Activated CD8-positive, alpha-beta memory T cell treated with anti-CD3 and anti-CD28 coated beads, Interleukin-2, amount 50 U/mL, for 48 hours (primary cell): ENCODE data around the gene LDB2.

Experiments
- DNase-seq: peaks from one replicate; pipeline ENCODE4 v3.0.0-alpha.2; 2020

Gene LDB2

DNA sequence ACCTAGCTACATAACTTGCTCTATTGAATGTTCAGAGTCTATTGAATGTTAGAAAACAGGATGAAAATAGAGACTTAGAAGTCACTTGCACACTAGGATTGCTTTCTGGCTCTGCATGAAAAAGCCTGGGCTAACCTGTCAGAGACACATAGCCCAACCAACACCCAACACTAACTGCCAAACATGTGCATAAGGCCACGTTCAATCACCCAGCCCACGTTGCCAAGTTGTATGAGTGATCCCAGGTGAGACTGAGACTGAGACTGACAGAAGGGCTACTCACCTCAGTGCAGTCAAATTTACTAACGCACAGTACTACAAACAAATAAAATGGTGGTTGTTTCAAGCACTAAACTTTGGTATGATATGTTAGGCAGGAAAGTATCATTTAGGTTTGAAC is 61.0 kb downstream of the LDB2 start:
- DNase-seq: no peak

DNA sequence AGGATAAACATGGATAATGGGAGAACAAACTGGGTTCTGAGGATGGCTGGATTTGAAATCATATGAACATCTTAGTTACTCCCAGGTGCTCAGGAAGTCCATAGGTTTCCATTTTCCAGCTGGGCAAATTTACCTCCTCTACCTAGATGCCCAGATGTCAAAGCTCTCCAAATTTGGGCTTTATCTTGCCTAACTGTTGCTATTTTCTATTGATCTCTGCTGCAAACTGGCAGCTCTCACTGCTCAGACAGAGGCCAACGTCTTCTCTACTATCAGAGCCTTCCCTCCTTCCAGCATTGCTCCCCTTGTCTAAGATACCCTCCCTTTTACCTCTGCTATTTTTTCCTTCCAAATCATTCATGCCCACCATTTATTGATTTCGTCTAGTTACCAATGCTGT is 62.1 kb downstream of the LDB2 start:
- DNase-seq: no peak

DNA sequence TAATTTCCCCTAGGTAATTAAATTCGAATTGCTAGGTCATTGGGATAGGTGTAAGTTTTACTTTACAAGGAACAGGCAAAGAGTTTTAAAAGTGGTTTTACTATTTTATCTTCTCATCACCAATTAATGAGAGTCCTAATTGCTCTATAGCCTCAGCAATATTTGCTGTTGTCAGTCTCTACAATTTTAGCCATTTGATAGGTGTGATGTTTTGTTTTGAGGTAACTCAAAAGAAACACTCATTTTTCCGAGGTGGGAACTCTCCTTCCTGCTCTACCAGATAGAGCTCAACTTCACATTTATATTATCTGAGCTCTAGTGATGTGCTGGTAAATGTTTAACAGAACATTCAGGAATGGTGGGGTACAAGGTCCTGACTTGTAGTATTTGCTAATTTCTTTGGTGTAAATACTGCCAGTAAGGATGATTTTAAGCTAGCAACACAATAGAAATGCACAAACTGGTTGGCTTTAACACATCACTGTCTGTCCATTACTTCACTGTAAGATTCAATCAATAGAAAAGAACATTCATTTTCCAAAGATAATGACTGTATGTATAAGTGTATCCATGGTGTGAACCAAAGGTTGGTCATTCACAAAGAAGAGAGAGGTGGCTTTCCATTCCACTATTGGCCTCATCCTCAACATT is 62.7 kb downstream of the LDB2 start:
- no peak for DNase-seq

DNA sequence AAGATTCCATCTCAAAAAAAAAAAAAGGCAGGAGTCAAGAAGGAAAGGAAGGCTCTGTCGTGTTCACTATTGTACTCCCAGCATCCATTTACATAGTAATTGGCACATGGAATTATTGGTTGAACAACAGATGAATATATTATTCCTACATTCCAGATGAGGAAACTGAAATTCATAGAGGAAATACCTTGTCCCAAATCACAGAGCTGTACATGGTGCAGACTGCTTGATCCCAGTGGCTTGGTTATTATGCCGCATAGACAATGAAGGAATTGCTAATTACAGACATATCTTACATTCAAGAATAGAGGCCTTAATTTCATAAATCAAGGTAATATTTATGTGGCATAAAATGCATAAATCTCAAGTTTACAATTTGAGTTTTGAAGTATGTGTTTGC is 63.6 kb downstream of the LDB2 start:
- DNase-seq: no peak

DNA sequence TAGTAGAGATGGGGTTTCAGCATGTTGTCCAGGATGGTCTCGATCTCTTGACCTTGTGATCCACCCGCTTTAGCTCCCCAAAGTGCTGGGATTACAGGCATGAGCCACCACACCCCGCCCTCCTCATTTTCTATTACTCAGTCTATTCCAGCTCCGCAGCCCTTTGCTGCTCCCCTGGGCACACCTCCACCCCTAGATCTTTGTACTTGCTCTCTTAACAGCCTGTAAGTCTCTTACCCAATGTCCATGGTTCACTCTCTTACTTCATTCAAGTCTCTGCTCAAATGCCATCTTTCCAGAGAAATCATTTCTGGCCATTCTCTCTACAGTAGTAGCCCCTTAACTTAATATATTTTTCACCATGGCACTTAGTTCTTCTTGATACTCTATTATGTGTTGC is 64.7 kb downstream of the LDB2 start:
- DNase-seq: no peak

DNA sequence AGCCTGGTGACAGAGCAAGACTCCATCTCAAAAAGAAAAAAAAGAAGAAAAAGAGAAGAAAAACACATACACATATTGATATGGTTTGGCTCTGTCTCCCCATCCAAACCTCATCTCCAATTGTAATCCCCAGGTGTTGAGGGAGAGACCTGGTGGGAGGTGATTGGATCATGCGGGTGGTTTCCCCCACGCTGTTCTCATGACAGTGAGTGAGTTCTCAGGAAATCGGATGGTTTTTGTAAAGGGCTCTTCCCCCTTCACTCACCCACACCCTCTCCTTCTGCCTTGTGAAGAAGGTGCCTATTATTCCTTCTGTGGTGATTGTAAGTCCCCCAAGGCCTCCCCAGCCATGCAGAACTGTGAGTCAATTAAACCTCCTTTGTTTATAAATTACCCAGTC is 68.4 kb downstream of the LDB2 start:
- no peak for DNase-seq

DNA sequence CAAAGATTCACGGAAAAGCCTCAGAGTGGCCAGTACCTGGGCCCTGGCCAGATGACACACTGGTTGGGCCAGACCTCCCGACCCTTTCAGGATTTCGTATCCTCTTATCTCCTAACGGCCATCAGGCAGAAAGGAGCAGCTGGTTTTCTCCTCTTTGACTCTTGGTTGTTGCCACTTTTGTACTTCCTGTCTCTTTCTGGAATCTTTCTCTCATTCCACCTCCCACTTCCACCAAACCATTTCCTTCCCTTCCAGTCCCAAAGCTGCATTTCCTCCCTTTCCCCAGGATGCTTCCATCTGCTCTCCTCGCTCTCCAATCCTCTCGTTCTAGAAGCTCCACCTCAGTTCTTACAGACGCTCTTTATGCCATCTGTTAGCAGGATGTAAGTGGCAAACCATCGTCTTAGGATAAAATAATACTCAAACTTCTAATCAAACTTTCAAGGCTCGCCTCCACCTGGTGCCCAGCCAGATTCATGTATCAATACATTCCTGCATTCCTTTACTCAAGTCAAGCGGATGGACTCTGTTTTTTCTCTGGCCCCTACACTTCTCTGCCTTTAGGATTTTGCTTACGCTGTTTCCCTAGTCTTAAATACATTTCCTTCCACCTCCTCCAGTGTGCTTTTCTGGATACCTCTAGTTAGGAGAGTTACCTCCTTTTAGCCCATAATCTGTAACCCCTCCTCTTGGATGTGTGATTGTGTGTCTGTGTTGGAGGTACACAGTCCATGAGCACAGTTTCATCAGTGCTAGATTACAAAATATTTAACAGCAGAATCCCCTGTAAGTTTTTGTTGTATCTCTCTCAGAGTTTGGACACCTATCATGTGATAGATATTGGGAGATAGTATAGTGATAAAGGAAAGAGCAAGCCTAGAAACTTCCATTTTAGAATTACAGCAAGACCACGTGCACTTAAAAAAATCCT is 70.4 kb downstream of the LDB2 start:
- no peak for DNase-seq

DNA sequence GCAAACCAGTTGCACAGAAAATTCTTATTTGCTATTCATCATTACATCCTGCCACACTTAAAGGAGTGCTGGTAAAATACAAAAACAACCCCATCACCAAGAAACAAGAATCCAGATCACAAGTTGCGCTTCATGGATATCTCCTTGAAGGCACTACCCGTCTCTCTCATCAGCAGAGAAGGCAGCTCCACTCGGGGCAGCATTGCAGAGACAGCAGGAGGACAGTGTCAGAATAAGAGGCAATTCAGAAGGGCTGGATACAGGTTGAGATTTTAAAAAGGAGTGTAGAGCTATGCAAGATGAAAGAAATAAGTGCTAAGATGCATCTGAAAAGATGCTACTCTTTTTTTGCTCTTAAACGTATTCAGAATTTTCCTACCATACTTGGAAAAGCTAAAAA is 71.4 kb downstream of the LDB2 start:
- DNase-seq: no peak

DNA sequence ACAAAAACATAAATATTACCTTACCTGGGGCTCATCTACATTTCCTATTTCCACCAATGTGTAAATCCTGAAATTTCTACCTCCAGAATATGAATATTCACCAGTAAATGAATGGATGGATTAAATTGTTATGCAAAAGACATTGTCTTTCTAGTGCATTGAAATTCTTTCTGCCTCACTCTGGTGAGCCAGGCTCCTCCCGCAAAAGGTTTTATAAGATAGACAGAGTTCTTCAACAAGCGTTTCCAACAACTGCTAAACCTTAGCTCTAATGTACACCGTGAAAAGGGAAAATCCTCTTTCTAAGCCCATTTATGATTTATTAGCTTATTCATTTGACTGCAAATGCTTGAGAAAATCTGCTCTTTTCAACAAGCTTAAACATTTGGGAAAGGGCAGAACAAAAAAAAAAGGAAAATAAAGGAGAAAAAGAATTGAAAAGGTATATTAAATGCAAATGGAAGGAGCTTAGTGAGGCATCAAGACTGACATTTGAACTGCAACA is 72.0 kb downstream of the LDB2 start:
- DNase-seq: no peak

DNA sequence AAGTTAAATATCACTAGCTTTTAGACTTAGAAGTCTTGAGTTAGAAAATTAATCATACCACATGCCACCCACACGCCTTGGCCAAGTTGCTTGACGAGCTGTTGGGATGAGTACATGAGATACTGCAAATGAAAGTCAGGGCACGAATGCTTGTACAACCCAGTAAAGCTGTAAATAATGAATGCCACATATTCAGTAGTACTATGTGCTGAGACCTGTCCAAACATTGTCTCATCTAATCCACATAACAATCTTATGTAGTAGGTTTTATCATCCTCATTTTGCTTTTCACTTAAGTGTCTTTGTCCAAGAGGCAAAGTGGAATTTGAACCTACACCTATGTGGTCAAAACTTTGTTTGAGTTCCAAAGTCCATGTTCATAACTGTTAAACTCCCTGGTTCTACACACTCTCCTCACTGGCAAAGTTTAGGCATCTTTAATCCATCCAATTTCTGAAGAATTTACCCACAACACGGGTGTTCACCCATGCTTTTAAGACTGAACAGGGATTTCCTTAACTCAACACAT is 74.1 kb downstream of the LDB2 start:
- no peak for DNase-seq

DNA sequence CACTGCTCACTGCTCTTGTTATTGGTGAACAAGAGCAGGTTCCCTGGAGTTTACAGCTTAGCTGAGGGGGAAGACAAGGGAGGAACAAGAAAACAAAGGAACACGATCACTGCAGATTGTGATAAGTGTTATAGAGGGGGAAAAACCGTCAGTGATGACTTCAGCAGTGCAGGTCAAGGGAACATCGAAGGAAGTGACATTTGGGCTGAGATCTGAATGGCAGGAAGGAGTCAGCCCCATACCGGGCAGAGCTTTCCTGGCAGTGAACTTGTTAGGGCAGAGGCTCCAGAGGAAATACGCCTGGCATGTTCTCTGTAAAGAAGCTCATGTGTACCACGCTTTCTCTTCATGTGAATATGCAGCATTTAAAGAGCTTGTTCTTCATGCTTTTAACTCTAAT is 78.1 kb downstream of the LDB2 start:
- no peak for DNase-seq

DNA sequence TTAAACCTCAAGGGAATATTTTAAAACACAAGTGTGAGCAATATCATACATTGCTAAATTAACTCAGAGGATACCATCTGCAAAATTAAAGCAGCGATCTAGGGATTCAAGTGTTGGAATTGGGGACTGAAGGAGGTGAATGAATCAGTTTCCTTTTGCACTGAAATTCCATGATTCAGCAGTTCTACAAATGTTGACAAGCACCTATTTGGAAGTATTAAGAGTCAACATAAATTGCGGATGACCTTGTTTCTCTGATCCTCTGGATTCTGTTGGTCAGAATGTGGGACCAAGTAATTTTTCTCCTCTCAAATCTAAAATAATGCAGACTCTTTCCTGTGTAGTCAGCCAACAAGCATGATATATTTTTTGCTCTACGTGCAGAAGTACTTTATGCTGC is 78.8 kb downstream of the LDB2 start:
- no peak for DNase-seq

DNA sequence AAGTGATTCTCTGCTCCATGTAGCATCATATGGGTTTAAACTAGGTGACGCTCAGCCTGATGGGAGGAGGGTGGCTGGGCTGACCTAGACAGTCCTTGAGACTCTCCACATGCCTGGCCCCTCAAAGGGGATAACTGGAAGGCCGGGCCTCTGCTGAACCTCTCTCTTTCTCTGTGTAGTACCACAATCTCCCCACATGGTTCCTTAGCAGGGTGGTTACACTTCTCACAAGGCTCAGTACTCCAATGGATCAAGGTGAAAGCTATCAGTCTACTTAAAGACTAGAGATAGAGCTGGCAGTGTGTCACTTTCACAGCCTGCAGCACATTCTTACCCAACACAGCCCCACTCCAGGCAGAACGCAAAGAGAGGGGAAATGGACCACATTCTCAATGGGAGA is 80.4 kb downstream of the LDB2 start:
- no peak for DNase-seq

DNA sequence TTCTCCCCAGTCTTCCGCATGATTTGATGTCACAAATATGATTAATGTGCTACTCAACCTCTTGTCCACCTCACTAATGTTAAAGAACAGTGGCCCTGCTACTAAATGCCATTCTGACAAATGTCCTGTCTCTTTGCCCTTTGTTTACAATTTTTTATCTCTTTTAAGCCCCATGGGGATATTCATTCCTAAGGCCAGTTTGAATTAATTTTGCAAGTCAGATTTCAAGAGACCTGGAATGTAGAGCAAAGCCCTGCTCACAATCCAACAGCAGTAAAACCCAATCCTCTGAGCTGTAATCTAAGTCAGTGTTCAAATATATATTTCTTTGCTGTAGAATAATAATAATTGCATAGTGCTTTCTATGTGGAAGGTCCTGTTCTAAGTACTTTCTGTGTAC is 81.2 kb downstream of the LDB2 start:
- DNase-seq: no peak

DNA sequence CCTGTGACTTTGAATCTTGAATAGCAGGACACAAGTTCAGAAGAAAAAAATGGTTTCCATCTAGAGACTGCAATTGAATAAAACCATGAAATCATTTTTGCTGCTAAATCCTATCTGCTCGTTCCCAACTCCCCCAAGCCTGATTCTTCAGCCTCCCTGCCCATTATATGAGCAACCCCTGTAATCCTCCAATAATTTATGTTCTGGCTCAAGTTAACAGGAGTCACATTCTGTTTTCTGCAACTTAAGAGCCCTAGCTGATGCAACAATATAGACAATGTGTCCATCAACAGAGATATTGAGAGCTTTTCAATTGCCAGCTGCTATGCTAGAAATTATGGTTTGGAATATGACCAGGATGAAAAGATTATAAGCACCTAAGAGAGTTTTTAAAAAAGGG is 84.1 kb downstream of the LDB2 start:
- no peak for DNase-seq

DNA sequence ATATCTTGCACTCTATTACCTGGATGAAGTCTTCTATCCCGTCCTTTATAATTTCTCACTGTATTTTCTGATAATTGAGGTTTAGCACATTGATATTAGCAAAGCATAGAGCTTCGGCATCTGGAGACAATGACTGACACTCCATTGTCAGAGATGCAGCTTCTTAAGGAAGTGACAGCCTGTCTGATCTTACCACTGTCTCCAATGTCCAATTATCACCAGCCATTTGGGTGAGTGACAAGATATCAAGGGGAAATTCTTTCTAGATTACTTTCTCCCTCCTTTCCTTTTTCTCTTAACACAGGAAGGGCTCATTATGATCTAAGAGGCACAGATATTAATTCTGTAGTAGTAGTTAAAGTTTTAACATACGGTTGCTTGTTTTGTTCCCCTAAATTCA is 86.4 kb downstream of the LDB2 start:
- DNase-seq: no peak

DNA sequence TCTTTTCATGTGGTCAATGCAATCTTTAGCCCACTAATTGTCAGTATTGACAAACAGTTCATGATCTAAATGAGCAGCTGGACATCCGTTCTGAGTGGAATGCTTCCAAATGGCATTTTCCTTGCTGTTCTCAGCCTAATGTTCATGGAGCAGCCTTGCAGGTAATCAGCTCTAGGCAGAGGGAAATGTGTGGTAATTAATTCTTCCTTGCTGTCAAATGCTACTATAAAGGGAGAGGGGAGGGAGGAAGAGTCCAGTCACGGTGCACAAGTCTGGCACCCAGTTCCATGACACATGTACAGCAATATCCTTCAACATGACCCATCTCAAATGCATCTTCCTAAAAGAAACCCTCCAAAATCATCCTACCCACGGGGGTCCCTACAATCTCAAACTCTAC is 88.5 kb downstream of the LDB2 start:
- no peak for DNase-seq

DNA sequence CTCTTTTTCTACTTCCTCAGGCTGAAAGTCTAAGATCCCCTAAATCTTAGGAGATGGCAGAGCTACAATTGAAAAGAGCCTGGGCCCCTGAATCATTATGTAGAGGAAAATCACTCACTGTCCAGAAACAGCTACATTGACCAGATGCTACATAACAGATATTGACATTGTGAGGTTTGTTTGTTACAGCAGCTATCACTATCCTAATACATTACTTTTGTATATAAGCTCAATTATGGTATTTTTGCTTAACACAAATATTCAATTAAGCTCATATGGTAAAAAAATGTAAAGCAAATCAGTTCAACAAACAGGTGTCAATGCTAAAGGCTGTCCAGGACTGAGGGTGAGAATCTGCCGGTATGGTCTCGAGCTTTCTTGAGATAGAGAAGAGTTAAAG is 89.4 kb downstream of the LDB2 start:
- no peak for DNase-seq

DNA sequence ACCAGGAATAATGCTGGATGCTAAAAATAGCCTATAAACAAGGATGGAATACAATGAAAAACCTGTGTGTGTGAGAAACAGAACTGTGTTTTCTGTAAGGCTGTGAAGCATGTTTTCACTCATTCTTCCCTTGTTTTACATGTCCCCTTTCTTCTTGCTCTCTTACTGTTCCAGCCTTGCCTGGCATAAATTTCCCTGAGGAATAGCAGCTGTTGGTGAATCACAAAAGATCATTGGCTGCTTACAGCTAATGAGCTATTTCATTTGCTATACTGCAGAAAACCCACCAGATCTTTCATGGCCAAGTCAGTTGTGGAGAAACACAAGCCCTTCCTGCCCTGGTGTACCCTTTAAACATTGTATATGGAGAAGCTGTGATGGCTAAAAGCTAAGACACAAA is 91.1 kb downstream of the LDB2 start:
- no peak for DNase-seq

DNA sequence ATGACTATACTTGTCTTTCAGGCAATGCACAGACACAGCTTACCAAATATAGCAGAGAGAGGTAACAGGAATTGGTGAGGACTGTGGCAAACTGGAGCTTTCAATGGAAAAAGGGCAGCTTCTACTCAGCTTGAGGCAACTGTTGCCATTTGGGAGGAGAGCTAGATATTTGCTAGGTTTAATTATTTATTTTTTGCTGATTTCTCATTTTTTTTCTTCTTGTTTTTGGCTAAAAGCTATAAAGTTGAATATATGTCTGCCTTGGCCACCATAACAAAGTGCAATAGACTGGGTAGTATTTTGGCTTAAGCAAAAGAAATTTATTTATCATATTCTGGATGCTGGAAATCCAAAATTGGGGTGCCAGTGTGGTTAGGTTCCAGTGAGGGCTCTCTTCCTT is 93.9 kb downstream of the LDB2 start:
- DNase-seq: no peak

DNA sequence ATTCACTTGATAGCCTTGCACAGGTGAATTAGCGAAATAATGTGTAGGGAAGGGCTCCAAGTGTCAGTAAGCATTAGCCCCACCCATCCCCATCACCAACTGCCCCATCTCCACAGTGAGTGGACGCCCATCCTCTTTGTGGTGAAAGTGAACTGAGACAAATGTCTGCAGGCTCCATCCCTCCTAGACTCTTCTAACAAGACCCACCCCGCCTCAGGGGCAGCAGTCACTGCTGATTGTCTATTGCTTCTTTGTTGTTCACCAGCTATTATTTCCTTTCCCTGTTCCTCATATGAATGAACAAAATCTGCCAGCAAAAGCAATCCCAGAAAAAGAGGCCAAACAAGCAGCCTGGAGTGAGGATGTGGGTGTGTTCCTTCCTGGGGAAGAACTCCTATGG is 96.4 kb downstream of the LDB2 start:
- no peak for DNase-seq

DNA sequence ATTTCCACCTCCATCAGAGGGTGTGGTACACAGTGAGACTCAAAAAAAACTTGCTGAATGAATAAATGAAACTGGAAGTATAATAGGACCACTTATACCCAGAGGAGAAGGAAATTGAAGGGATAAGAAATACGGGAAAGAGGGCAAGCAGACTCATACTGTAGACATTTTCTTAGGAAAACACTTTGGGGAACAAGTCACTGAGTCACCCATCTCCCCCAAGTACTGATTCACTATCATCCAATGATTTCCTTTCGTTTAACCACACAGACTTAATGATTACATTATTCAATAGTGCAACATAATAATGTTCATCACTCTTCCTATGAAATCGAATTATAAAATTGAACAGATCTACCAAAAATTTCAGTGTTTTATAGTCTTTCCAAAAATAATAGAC is 97.1 kb downstream of the LDB2 start:
- no peak for DNase-seq

DNA sequence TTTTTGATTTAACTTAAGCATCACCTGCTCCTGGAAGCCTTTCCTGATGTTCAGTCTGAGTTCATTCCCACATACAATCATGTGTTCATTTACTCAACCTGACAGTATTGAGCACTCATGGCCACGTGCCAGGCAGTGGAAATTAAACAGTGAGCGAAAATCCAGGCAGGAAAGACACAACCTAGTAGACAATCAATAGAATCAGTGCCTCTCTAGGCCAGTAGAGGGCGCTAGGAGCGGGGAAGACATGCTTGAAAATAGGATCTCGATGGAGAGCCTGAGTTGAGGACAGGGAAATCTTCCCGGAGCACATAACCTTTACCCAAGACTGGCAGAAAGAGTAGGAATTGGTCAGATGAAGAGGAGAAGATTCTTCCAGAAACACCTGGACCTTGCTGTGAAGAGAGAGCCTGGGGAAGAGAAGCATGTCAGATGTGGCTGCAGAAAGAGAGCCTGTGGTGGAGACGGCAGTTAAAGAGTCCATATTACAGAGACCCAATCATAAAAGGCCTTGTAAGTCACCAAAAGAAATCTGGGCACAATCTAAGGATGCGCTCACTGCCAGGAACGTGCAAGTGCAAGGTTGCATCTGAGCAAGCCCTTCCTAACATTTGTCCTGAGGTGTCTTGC is 103.5 kb downstream of the LDB2 start:
- DNase-seq: peak; percentile 75

DNA sequence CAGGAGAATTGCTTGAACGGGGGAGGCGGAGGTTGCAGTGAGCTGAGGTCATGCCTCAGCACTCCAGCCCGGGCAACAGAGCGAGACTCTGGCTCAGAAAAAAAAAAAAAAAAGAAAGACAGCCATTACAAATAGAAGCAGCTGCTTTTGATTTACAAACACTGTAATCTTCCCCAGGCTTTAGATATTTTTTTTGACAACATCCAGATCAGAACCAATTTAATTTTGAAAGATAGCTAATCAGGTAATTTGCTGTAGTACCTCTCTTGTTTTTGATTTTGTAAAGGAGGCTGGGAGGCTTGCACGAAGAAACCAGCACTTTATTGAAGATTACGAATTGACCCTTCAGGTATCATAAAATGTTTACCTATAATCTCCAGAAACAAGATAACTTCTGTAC is 107.0 kb downstream of the LDB2 start:
- no peak for DNase-seq
